Measurements from ENCODE around the gene TRPV6.

TRPV6 gene

GRCh38 chr7:142867097-142867378, 18.5 kb downstream of the TRPV6 start:
- DNase-seq, result no peak

DNA sequence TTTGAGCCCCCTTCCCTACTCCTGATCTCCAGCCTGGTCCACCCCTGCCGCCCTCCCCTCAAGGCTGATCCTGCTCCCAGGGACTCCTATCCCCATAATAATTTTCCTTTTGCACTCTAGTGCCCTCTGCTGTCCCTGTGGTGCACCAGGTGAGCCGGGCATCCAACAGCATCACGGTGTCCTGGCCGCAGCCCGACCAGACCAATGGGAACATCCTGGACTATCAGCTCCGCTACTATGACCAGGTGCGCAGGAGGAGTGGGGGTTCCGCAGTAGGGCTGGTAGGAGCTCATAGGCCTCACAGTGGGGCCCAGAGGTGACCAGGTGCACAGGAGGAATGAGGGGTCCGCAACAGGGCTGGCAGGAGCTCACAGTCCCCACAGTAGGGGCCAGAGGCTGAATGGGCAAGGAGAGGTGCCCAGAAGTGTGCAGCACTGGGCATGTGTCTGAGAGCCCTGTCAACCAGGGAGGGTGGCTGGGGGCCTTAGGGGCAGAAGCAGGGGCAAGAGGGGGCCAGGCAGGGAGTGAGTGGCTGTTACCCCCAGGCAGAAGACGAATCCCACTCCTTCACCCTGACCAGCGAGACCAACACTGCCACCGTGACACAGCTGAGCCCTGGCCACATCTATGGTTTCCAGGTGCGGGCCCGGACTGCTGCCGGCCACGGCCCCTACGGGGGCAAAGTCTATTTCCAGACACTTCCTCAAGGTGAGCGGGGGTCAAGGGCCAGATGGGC, 19.0 kb downstream of the TRPV6 start:
- no peak for DNase-seq

DNA sequence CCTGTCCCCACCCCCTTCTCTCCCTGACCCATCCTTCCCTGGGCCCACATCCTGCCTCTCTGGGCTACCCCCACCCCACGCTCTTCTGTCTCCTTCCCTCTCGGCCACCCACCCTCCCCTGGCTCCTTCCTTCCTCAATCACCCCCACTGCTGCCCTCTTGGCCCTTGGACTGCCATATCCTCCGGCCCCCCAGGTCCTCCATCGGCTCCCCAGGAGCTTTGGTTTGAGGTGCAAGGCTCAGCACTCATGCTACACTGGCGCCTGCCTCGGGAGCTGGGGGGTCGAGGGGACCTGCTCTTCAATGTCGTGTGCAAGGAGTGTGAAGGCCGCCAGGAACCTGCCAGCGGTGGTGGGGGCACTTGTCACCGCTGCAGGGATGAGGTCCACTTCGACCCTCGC, 19.8 kb downstream of the TRPV6 start:
- no peak for DNase-seq

DNA sequence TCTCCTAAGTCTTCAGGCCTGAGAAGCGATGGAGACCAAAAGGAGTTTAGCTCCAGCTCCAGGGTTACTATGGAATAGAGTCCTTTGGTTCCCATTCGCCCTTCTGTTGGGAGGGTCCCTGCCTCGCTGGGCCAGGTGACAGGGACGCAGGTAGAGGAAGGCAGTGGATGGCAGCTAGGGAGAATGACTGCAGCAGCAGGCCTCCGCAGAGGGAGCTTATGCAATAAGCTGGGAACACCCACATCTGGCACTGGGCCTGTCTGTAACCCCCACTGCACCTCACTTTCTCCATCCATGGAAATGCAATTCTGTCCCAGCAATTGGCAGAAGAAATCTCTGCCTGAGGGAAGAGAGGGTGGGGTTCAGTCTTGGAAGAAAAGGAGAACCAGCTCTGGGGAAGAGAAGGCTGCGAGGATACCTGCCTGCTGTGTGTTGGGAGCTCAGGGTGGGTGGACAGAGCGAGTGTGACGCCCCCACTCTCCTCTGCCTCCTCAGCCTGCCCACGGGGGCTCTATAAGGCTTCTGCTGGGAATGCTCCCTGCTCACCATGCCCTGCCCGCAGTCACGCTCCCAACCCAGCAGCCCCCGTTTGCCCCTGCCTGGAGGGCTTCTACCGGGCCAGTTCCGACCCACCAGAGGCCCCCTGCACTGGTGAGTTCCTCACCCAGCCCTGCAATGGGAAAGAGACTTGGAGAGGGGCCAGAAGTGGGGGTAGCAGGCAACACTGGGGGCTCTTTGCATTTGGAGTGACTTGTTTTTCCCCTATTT, 20.4 kb downstream of the TRPV6 start:
- no peak for DNase-seq

DNA sequence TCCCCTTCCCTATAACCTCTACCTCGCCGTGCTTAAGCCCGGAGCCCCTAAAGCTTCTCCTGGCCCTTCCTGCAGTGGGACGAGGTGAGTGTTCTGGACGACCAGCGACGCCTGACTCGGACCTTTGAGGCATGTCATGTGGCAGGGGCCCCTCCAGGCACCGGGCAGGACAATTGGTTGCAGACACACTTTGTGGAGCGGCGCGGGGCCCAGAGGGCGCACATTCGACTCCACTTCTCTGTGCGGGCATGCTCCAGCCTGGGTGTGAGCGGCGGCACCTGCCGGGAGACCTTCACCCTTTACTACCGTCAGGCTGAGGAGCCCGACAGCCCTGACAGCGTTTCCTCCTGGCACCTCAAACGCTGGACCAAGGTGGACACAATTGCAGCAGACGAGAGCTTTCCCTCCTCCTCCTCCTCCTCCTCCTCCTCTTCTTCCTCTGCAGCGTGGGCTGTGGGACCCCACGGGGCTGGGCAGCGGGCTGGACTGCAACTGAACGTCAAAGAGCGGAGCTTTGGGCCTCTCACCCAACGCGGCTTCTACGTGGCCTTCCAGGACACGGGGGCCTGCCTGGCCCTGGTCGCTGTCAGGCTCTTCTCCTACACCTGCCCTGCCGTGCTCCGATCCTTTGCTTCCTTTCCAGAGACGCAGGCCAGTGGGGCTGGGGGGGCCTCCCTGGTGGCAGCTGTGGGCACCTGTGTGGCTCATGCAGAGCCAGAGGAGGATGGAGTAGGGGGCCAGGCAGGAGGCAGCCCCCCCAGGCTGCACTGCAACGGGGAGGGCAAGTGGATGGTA, 21.5 kb downstream of the TRPV6 start:
- DNase-seq, result no peak

DNA sequence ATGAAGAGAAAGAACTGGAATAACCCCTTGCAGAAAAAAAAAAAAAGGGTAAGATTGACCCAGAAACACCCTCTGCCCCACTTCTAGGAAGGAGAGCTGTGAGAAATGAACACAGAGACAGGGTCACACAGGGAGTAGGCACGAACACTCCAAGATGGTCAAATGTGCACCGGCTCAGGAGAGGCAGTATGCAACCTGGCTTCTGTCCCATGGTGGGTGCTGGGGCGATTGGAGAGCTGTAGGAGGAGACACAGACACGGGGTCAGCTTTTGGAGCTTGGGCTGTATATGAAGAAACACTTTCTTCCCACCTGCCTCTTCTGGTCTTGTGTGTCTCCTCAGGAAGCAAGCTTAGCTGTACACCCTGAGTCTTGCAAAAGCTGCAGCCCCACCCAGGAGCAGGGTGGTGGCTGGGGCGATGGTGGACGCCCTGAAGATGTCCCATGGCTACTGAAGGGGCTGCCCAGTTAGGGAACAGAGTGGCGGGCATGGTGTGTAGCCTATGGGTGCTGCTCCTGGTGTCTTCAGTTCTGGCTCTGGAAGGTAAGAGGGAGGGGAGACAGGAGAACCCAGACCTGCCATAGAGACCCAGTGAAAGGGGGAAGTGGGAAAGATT, 22.7 kb downstream of the TRPV6 start:
- DNase-seq, result no peak

- no peak for DNase-seq
These were observed 23.2 kb downstream of the TRPV6 start for GRCh38 chr7:142862351-142862750.

GRCh38 chr7:142860968-142861367, 24.6 kb downstream of the TRPV6 start:
- DNase-seq, result no peak

DNA sequence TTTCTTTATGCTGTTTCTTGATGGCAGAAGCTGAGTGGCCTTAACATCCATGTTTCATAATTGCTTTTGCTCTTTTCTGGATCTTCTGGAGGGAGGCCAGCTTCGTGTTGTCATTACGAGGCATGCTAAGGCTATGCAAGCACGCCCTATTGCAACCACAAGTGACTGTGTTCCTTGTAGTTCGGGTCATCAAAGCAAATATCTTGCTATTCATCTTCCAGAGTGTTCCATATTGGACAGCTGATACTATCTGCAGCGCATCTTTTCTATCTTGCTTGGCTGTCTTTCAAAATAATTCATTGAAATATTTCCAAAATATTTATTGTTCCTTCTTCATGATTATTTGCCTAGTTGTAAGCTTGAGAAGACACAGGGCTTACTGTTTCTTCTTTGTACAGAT, 25.7 kb downstream of the TRPV6 start:
- DNase-seq, result no peak

DNA sequence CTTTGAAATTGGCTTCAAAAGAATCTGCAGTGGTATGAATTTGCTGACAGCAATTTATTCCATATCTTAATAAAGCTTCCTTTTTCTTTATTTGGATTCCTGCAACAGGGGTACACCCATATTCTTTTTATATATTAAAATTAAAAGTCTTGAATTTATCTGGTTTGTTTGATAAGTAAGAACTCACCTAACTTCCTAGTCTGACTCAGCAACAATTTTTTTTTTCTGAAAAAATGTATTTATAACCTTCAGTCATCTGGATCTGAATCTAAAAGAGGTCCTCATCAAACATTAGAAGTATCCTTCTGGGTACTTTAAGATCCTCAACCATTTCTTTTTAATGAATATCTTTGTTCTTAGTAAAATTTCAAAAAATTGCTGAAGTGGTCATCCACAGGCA, 26.1 kb downstream of the TRPV6 start:
- DNase-seq, result no peak

GRCh38 chr7:142857625-142858024, 27.9 kb downstream of the TRPV6 start:
- DNase-seq, result no peak

DNA sequence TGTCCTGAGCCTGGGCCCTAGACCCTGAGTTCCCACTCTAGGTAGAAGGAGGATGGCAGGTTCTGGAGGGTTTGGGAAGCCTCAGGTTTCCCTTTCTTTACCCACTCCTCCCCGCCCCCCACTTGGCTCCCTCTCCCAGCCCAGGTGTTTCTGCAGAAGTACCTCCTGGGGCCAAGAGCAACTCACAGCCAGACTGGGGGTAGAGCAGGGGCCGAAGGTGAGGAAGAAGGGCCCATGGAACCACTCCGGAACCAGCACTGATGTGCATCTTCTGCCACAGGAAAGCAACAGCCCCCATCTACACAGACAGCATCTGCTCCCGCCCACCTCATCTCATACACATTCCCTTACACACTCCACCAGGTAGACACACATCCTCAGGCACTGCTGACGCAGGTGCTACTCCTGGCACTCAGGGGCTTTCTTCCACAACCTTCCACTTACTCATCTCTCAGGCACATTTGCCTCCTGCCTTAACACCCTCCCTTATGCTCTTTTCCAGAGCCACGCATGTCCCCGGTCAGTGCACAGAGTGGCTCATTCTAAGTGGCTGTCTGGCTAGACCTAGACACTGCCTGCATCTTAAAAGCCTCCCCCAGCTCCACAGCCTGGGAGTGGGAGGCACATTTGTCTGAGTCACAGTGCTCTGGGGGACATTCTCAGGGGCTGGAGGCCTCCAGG, 28.8 kb downstream of the TRPV6 start:
- no peak for DNase-seq

- no peak for DNase-seq
These were observed 29.6 kb downstream of the TRPV6 start for GRCh38 chr7:142855756-142856564.

GRCh38 chr7:142855114-142855743, 30.3 kb downstream of the TRPV6 start:
- DNase-seq, result no peak

GRCh38 chr7:142854372-142855113, 31.0 kb downstream of the TRPV6 start, which contains the start of gene EPHB6:
EPHB6 (plus strand) TSS chr7:142855076; CDS start chr7:142863228, 8,152 bp downstream.
- DNase-seq, result peak; percentile 39

DNA sequence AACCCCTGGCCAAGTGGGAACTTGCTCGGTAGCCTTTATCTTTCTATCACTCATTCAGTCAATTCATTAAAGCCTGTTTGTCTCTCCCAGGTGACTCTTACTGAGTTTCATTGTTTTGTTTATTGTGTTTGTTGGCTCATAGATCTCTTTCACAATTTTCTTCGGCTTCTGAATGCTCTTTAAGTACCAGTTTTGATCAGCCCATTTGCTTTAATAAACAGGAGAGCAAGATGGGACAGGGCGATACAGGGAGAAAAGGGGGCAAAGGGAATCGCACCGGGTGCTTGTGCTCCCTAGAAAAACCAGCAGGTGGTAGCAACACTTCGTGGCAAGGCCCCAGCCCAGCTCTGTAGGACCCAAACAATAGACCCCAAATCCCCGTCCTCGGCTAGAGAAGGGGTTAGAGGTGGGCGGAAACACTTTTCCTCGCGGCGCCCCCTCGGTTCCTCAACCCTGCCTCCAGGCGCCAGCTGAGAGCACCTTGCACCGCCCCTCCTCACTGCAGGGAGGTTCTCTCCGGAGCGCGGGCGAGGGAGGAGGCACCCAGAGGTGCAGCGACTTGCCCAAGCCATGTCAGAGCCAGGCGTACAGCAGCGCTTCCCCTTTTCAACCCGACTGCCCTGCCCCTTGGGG, 31.7 kb downstream of the TRPV6 start:
- DNase-seq, result peak; percentile 51

DNA sequence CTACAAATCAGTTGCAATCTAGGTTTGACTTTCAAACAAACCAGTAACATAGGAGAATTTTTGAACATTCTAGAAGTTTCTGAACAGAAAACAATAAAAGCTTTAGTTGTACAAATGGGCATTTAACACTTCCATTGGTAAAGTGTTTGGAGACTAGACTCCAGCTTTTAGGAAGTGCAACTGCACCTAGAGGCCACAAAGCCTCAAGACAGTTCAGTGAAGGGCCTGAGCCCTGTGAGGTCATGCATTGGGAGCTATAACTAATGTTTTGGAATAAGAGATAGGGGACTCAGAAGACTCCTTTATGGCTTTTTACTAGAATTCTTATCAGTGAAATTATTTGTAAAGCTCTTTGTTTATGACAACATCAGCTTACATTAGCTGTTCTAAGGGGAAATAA, 33.6 kb downstream of the TRPV6 start:
- no peak for DNase-seq

DNA sequence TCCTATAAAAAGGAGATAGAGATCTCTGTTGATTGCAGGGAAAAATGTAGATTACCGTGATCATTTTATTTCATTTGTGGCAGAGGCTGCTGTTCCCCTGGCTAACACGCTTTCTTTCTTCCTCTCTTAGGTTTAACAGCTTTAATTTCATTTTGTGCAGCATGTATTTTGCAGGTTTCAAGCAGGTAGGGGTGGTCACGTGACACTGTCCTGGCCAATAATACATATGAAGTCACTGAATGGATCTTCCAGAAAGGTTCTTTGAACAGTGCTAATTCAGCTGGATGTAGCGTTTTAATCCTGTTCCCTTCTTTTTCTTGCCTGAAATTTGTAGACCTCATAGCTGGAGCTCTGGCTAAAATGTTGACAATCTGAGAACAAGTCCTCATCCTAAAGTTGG, 34.3 kb downstream of the TRPV6 start:
- no peak for DNase-seq

DNA sequence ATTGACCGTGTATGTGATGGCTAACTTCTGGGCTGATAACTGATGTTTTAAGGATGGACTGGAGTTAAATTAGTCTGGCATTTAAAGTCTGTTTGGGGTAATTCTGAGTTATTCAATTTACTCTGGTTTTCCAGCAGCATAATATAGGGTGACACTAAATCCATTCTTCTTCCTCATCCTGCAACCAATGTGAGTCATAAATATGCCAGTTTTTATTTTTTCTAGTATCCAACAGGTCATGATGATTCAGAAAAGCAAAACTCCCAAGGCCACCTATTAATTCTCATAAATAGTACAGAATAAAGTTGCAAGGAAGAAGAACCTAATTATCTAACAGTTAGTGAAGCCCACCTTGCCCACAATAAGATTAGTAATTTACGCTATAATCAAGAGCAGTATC, 38.2 kb downstream of the TRPV6 start:
- no peak for DNase-seq

GRCh38 chr7:142842251-142842766, 43.2 kb downstream of the TRPV6 start:
- DNase-seq, result no peak

Data from activated CD4-positive, alpha-beta T cell treated with anti-CD3 and anti-CD28 coated beads for 1 hour (primary cell).